ENCODE data around the gene TAMM41.
A peak's percentile ranks its signal among the peaks of the same experiment; 100 is the strongest.
"Not testable (repeated sequence)": the region's sequence is repeated elsewhere in the genome, so short reads cannot be mapped to it uniquely, and the experiment has no call there.

TAMM41 gene

GRCh38 chr3:11846281-11847266 lies at the start of gene TAMM41:
Gene TAMM41, minus strand, starts transcription at chr3:11846885. Its CDS starts 249 bp downstream, at chr3:11846636.
- peak within 1 kb of the TSS; percentile 75 for H3K27ac ChIP-seq
- peaks cover 16% of the 10 kb centered on the region for H3K4me1 ChIP-seq (ENCODE audit: low read depth, poor library complexity, severe bottlenecking)
- peak within 1 kb of the TSS; percentile 74 for H3K4me3 ChIP-seq (IDR thresholded peaks at IDR 0.05; ENCODE audit: insufficient read depth, low read depth, low read length)
- H3K27me3 ChIP-seq (ENCODE audit: insufficient read depth, low read depth) = no peaks in the 10 kb centered on the region
- H3K79me2 ChIP-seq (ENCODE audit: insufficient read depth, low read depth) = peaks cover 12% of the 10 kb centered on the region; the same call in 1 of the 2 replicates
- peak within 1 kb of the TSS; percentile 82 for H3K4me2 ChIP-seq
- H3K36me3 ChIP-seq (ENCODE audit: insufficient read depth) = no peaks in the 10 kb centered on the region
- peak; percentile 31 for TF ChIP-seq CTCF (conservative IDR thresholded peaks at IDR 0.05; ENCODE audit: low read depth, low read length)
- H4K20me1 ChIP-seq (ENCODE audit: insufficient read depth) = no peaks in the 10 kb centered on the region
- peak within 1 kb of the TSS; percentile 89 for H3K9ac ChIP-seq
- H2AFZ ChIP-seq (ENCODE audit: low read depth) = peak within 1 kb of the TSS; percentile 79

GRCh38 chr3:11878837-11879236 lies 32.2 kb upstream of the TAMM41 start:
- Histone ChIP-seq H4K20me1 (ENCODE audit: insufficient read depth) (no peaks in the 10 kb centered on the region), H3K27ac (no peak overlapping the region), H3K4me2 (no peak overlapping the region), H3K4me3 (IDR thresholded peaks at IDR 0.05; ENCODE audit: insufficient read depth, low read depth, low read length) (no peak overlapping the region), H3K4me1 (ENCODE audit: low read depth, poor library complexity, severe bottlenecking) (no peaks in the 10 kb centered on the region), H3K27me3 (ENCODE audit: insufficient read depth, low read depth) (no peaks in the 10 kb centered on the region), H2AFZ (ENCODE audit: low read depth) (no peak overlapping the region), H3K79me2 (ENCODE audit: insufficient read depth, low read depth) (no peaks in the 10 kb centered on the region), H3K9ac (no peak overlapping the region), H3K36me3 (ENCODE audit: insufficient read depth) (no peaks in the 10 kb centered on the region)
- no peak for TF ChIP-seq CTCF (conservative IDR thresholded peaks at IDR 0.05; ENCODE audit: low read depth, low read length)

GRCh38 chr3:11874707-11875106 lies 28.0 kb upstream of the TAMM41 start:
- not testable (repeated sequence) for H3K4me3 ChIP-seq (IDR thresholded peaks at IDR 0.05; ENCODE audit: insufficient read depth, low read depth, low read length); H3K4me1 ChIP-seq (ENCODE audit: low read depth, poor library complexity, severe bottlenecking); H3K4me2 ChIP-seq; H3K9ac ChIP-seq; H3K27me3 ChIP-seq (ENCODE audit: insufficient read depth, low read depth); H3K79me2 ChIP-seq (ENCODE audit: insufficient read depth, low read depth); H4K20me1 ChIP-seq (ENCODE audit: insufficient read depth); H3K27ac ChIP-seq; H3K36me3 ChIP-seq (ENCODE audit: insufficient read depth); H2AFZ ChIP-seq (ENCODE audit: low read depth)

- not testable (repeated sequence) for H4K20me1 ChIP-seq (ENCODE audit: insufficient read depth); H2AFZ ChIP-seq (ENCODE audit: low read depth); H3K27me3 ChIP-seq (ENCODE audit: insufficient read depth, low read depth); H3K9ac ChIP-seq; H3K4me1 ChIP-seq (ENCODE audit: low read depth, poor library complexity, severe bottlenecking); H3K36me3 ChIP-seq (ENCODE audit: insufficient read depth); H3K4me2 ChIP-seq; H3K27ac ChIP-seq; H3K79me2 ChIP-seq (ENCODE audit: insufficient read depth, low read depth); H3K4me3 ChIP-seq (IDR thresholded peaks at IDR 0.05; ENCODE audit: insufficient read depth, low read depth, low read length)
Measured at GRCh38 chr3:11863739-11864138, 17.1 kb upstream of the TAMM41 start.

GRCh38 chr3:11862584-11862983 lies 15.9 kb upstream of the TAMM41 start:
- H3K27ac ChIP-seq; H3K27me3 ChIP-seq (ENCODE audit: insufficient read depth, low read depth); H3K9ac ChIP-seq; H3K4me3 ChIP-seq (IDR thresholded peaks at IDR 0.05; ENCODE audit: insufficient read depth, low read depth, low read length); H2AFZ ChIP-seq (ENCODE audit: low read depth); H3K36me3 ChIP-seq (ENCODE audit: insufficient read depth); H3K4me1 ChIP-seq (ENCODE audit: low read depth, poor library complexity, severe bottlenecking); H3K4me2 ChIP-seq; H4K20me1 ChIP-seq (ENCODE audit: insufficient read depth); H3K79me2 ChIP-seq (ENCODE audit: insufficient read depth, low read depth): not testable (repeated sequence)

- not testable (repeated sequence) for H4K20me1 ChIP-seq (ENCODE audit: insufficient read depth); H3K27ac ChIP-seq; H3K36me3 ChIP-seq (ENCODE audit: insufficient read depth); H3K9ac ChIP-seq; H3K27me3 ChIP-seq (ENCODE audit: insufficient read depth, low read depth); H3K4me3 ChIP-seq (IDR thresholded peaks at IDR 0.05; ENCODE audit: insufficient read depth, low read depth, low read length); H3K4me2 ChIP-seq; H3K79me2 ChIP-seq (ENCODE audit: insufficient read depth, low read depth); H2AFZ ChIP-seq (ENCODE audit: low read depth); H3K4me1 ChIP-seq (ENCODE audit: low read depth, poor library complexity, severe bottlenecking)
Measured at GRCh38 chr3:11862145-11862544, 15.5 kb upstream of the TAMM41 start.

- not testable (repeated sequence) for H2AFZ ChIP-seq (ENCODE audit: low read depth); H3K4me1 ChIP-seq (ENCODE audit: low read depth, poor library complexity, severe bottlenecking); H3K36me3 ChIP-seq (ENCODE audit: insufficient read depth); H3K4me2 ChIP-seq; H3K79me2 ChIP-seq (ENCODE audit: insufficient read depth, low read depth); H4K20me1 ChIP-seq (ENCODE audit: insufficient read depth); H3K27me3 ChIP-seq (ENCODE audit: insufficient read depth, low read depth); H3K27ac ChIP-seq; H3K4me3 ChIP-seq (IDR thresholded peaks at IDR 0.05; ENCODE audit: insufficient read depth, low read depth, low read length); H3K9ac ChIP-seq
Measured at GRCh38 chr3:11860213-11860612, 13.5 kb upstream of the TAMM41 start.
